HepG2 (cell line): ENCODE measurements around the gene PCDH7.

Experiments
- CENPX ChIP-seq: sonication (generic); formaldehyde crosslinking; IDR thresholded peaks from 2 replicates; pipeline ENCODE4 v1.9.0; 2021; ENCODE audit warnings: mild to moderate bottlenecking, missing genetic modification reagents, moderate library complexity
- KDM1A ChIP-seq: IDR thresholded peaks from 2 replicates; pipeline ENCODE4 v1.6.1; 2016; ENCODE audit warnings: missing compliant biosample characterization
- U2AF2 ChIP-seq: fragments of 200-400 bp; formaldehyde crosslinking; IDR thresholded peaks from 2 replicates; pipeline ENCODE4 v1.6.1; 2017; ENCODE audit warnings: low read depth, mild to moderate bottlenecking, low read length

DNA sequence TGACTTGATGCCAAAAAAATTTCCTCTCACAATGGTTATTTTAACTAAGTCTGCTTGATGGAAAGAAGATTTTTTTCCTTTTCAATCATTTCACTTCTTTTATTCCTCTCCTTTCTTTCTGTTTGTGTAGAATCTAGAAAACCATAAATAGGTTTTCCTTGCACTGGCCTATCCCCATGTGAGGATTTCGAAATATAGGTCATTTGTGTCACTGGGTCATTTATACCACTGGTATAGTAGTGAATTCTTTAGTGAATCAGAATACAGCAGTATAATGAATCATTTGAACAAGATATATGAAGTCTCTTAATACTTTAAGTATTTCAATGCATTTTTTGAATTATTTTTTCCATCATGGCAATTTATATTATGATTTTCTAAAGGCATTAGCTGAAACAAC lies 26.6 kb downstream of the PCDH7 start:
- TF ChIP-seq U2AF2 (no peak), CENPX (no peak), KDM1A (CRISPR knock-in tag) (no peak)
